ENCODE measurements around the gene PRKCH. TPM values are rescaled to one million over a fixed set of nuclear protein-coding genes. Genes with fewer than 3 reads are reported as not detected.

The PRKCH gene
- total and polyA plus RNA-seq, 9 of the 15 experiments (the other 6 are each of a cell fraction or from before 2014, with no cell fraction given) = 0.61 to 4.4 (median 4.0) TPM

DNA sequence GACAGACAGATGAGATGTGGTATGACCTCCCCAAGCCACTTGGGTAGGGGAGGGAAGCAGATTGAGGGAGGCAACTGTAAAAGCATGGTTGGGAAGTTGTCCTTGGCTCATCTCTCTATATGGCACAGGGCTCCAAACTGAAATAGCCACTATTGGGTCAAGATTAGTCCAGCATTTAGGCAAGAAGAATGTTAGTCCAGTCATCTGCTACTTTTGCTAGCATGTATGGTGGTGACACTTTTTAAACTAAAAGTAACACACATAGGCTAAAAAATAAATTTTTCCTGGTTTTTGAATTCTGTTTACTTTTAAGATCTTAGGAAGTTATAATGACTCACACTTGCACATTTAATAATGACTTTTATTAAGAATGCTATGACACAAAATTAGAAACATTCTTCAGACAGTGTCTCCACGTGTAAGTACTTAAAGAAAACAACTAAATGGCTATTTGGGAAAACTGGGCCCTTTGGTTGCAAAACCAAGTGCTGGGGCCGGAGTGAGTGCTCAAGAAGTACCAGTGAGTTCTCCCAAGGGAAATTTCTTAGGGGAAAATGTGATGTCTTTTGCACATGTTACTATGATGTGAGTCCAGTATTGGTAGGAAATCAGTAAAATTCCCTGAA lies 194.9 kb downstream of the PRKCH start:
- CTCF ChIA-PET (ENCODE audit: low intra/inter-chr PET ratio) = no interaction called here
- ATAC-seq = no peak
- H4K20me1 ChIP-seq (replicated peaks; ENCODE audit: control insufficient read depth, insufficient read depth, low read length) = no peaks in the 10 kb centered on the region
- no peaks in the 10 kb centered on the region for H3K36me3 ChIP-seq (ENCODE audit: control insufficient read depth, insufficient read depth, low read length)
- peaks cover 0 to 4% of the 10 kb centered on the region in 2 experiments; a peak in 2 of 5 replicates for H3K27me3 ChIP-seq (ENCODE audit: control insufficient read depth in 2 of 2, insufficient read depth in 2 of 2, low read length in 2 of 2)
- no peak overlapping the region for H3K9ac ChIP-seq (ENCODE audit: insufficient read depth in 1 of 2, low read depth in 2 of 2, low read length in 2 of 2)
- H3K79me2 ChIP-seq (ENCODE audit: control insufficient read depth, insufficient read depth, low read length) = no peaks in the 10 kb centered on the region
- H2AFZ ChIP-seq (ENCODE audit: low read depth, low read length) = no peak overlapping the region
- no peak overlapping the region for H3K4me2 ChIP-seq (ENCODE audit: insufficient read depth, low read length)
- H3K27ac ChIP-seq (ENCODE audit: extremely low read depth, low read depth, low read length) = no peak overlapping the region
- POLR2A ChIA-PET = no interaction called here
- in situ Hi-C loops (cut with MboI) = no loop called here
- no peak for TF ChIP-seq ZKSCAN3 (CRISPR knock-in tag; IDR thresholded peaks at IDR 0.05)
- TF ChIP-seq SIRT6 (IDR thresholded peaks at IDR 0.05; ENCODE audit: low read depth, low read length) = no peak
- 0 out of 2 replicates have a peak, but pooled peaks have one; percentile 1 for TF ChIP-seq BCOR (IDR thresholded peaks at IDR 0.05)
- intact Hi-C loops (cut with micrococcal nuclease) = no loop called here
- no peaks in the 10 kb centered on the region for H3K9me1 ChIP-seq (ENCODE audit: control insufficient read depth, insufficient read depth, low read length)
- no peaks in the 10 kb centered on the region for H3K9me3 ChIP-seq (replicated peaks; ENCODE audit: control insufficient read depth, insufficient read depth, low read depth, low read length)
- BruUV-seq (replicated peaks) = no TSS peak
- no peaks in the 10 kb centered on the region; a peak in 1 of 5 replicates for H3K4me1 ChIP-seq (replicated peaks in 1 of 2; ENCODE audit: control insufficient read depth in 2 of 2, insufficient read depth in 2 of 2, low read length in 2 of 2)
- no peak for FAIRE-seq
- 14% methylated on average over 2 of the region's 2 CpGs for WGBS (ENCODE audit: insufficient coverage, low coverage, missing lambda C conversion rate)
- no peak overlapping the region for H3K4me3 ChIP-seq
- no peak for DNase-seq (ENCODE audit: extremely low read depth in 1 of 4, low spot score in 3 of 4)

DNA sequence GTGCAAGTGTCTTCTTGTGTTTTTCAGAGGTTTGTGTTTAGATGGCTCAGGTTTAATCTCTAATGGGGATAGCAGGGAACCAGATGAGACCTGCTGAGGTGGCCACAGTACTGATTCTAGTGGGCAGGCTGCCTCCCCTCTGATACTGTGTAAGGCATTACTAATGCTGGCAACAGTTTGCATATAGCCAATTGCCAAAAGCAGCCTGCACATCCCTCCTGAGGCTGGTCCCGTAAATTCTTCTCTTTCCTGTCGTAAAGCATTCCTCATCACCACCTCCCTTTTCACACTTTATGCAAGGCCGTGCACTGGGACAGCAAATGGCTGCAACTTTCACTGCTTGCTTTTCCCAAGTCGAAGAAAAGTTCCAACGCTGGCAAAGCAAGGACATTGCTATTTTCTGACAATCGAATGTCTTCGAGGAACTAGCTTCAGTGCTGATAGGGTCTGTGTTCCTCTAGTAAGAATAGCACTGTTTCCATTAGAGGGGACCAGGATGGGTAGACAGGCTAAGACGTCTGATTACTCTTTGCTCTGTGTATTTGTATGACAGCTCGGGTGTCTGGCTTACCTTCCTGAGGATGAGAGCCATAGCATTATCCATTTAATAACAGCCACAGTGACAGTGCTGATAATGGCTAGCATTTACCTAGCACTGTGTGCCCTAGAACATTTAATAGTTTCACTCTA lies 195.7 kb downstream of the PRKCH start:
- H3K27ac ChIP-seq (ENCODE audit: extremely low read depth, low read depth, low read length) = no peak overlapping the region
- CTCF ChIA-PET (ENCODE audit: low intra/inter-chr PET ratio) = no interaction called here

More for the DNA sequence above, 195.7 kb downstream of the PRKCH start:
- H3K9me1 ChIP-seq (ENCODE audit: control insufficient read depth, insufficient read depth, low read length) = no peaks in the 10 kb centered on the region
- intact Hi-C loops (cut with micrococcal nuclease) = no loop called here
- in situ Hi-C loops (cut with MboI) = no loop called here
- H3K27me3 ChIP-seq (ENCODE audit: control insufficient read depth in 2 of 2, insufficient read depth in 2 of 2, low read length in 2 of 2) = peaks cover 0 to 4% of the 10 kb centered on the region in 2 experiments; a peak in 2 of 5 replicates
- no peak for TF ChIP-seq SREBF1 (IDR thresholded peaks at IDR 0.05; ENCODE audit: borderline replicate concordance, low read depth, low read length)
- DNase-seq (ENCODE audit: extremely low read depth in 1 of 4, low spot score in 3 of 4) = no peak
- POLR2A ChIA-PET = no interaction called here
- no peak overlapping the region for H2AFZ ChIP-seq (ENCODE audit: low read depth, low read length)
- BruUV-seq (replicated peaks) = no TSS peak
- 21% methylated on average over 9 of the region's 9 CpGs for WGBS (ENCODE audit: insufficient coverage, low coverage, missing lambda C conversion rate)
- no peaks in the 10 kb centered on the region for H3K36me3 ChIP-seq (ENCODE audit: control insufficient read depth, insufficient read depth, low read length)
- H4K20me1 ChIP-seq (replicated peaks; ENCODE audit: control insufficient read depth, insufficient read depth, low read length) = no peaks in the 10 kb centered on the region
- H3K79me2 ChIP-seq (ENCODE audit: control insufficient read depth, insufficient read depth, low read length) = no peaks in the 10 kb centered on the region
- no peak overlapping the region for H3K4me2 ChIP-seq (ENCODE audit: insufficient read depth, low read length)
- no peak for FAIRE-seq
- H3K9ac ChIP-seq (ENCODE audit: insufficient read depth in 1 of 2, low read depth in 2 of 2, low read length in 2 of 2) = no peak overlapping the region
- ATAC-seq = no peak
- no peak overlapping the region for H3K4me3 ChIP-seq
- no peaks in the 10 kb centered on the region for H3K9me3 ChIP-seq (replicated peaks; ENCODE audit: control insufficient read depth, insufficient read depth, low read depth, low read length)
- no peaks in the 10 kb centered on the region; a peak in 1 of 5 replicates for H3K4me1 ChIP-seq (replicated peaks in 1 of 2; ENCODE audit: control insufficient read depth in 2 of 2, insufficient read depth in 2 of 2, low read length in 2 of 2)
